Measurements from ENCODE around the gene PRLR.

DNA sequence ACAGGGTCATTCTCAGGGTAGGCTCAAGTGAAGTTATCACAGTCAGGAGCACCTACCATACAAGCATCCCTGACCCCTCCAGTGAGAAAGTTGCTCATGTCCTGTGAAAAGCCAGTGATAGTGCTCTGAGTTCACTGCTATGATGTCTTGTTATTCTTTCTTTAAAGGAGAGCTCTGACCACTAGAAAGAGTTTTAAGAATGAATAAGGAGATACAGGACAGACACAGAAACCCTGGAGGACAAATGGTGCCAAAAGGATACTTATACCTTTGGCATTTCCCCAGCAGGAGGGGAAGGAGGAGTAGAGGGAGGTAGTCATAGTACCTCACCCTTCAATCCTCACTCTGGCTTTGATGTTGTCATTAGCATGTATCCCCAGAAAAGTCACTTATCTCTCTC lies 98.6 kb downstream of the PRLR start:
- TF ChIP-seq, protein P1, sequence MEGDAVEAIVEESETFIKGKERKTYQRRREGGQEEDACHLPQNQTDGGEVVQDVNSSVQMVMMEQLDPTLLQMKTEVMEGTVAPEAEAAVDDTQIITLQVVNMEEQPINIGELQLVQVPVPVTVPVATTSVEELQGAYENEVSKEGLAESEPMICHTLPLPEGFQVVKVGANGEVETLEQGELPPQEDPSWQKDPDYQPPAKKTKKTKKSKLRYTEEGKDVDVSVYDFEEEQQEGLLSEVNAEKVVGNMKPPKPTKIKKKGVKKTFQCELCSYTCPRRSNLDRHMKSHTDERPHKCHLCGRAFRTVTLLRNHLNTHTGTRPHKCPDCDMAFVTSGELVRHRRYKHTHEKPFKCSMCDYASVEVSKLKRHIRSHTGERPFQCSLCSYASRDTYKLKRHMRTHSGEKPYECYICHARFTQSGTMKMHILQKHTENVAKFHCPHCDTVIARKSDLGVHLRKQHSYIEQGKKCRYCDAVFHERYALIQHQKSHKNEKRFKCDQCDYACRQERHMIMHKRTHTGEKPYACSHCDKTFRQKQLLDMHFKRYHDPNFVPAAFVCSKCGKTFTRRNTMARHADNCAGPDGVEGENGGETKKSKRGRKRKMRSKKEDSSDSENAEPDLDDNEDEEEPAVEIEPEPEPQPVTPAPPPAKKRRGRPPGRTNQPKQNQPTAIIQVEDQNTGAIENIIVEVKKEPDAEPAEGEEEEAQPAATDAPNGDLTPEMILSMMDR (IDR thresholded peaks at IDR 0.05): no peak
- no peak for TF ChIP-seq POLR2A (IDR thresholded peaks at IDR 0.05)

Measured in body of pancreas (tissue), 4 donors.